GM23338 (cell line): ENCODE results near the gene ANKRD20A1. TPM values are rescaled to one million over a fixed set of nuclear protein-coding genes. Genes with fewer than 3 reads are reported as not detected.
"Not testable (repeated sequence)": the region's sequence is repeated elsewhere in the genome, so short reads cannot be mapped to it uniquely, and the experiment has no call there.

ENCODE experiments used
- ATAC-seq: fragments of 200-7000 bp; cut with Tn5 transposase; 3 replicates; pipeline ENCODE4 v1.9.1; 2020
- DNase-seq: peaks from one replicate; pipeline ENCODE4 v3.0.0-alpha.2; 2015; ENCODE audit warnings: low spot score
- H2AFZ ChIP-seq: fragments of 200-600 bp; sonication (generic); 2 replicates; pipeline ENCODE4 v1.8.0; 2016; ENCODE audit warnings: antibody characterized with exemption, mild to moderate bottlenecking, moderate library complexity
- H3F3A ChIP-seq: fragments of 200-600 bp; sonication (generic); replicated peaks from 2 replicates; pipeline ENCODE4 v1.8.0; 2017; ENCODE audit warnings: antibody characterized with exemption, mixed run types, low read depth
- H3K27ac ChIP-seq: fragments of 200-600 bp; sonication (generic); 2 replicates; pipeline ENCODE4 v1.6.1; 2016; ENCODE audit warnings: low read depth
- H3K27me3 ChIP-seq: fragments of 200-600 bp; sonication (generic); 2 replicates; pipeline ENCODE4 v1.8.0; 2016; ENCODE audit warnings: mild to moderate bottlenecking, mixed run types, moderate library complexity; ENCODE audit not compliant: insufficient read depth
- H3K36me3 ChIP-seq: fragments of 200-600 bp; sonication (generic); 2 replicates; pipeline ENCODE4 v1.8.0; 2016; ENCODE audit warnings: mild to moderate bottlenecking; ENCODE audit not compliant: insufficient read depth
- H3K4me1 ChIP-seq: fragments of 200-600 bp; sonication (generic); 2 replicates; pipeline ENCODE4 v1.8.0; 2016; ENCODE audit warnings: mild to moderate bottlenecking, moderate library complexity; ENCODE audit not compliant: insufficient read depth
- H3K4me2 ChIP-seq: fragments of 200-600 bp; sonication (generic); 2 replicates; pipeline ENCODE4 v1.7.1; 2017; ENCODE audit warnings: mixed run types
- H3K4me3 ChIP-seq: fragments of 200-600 bp; sonication (generic); 2 replicates; pipeline ENCODE4 v1.6.1; 2016; ENCODE audit warnings: mixed run types
- H3K79me2 ChIP-seq: fragments of 200-600 bp; sonication (generic); replicated peaks from 2 replicates; pipeline ENCODE4 v1.8.0; 2017; ENCODE audit warnings: mild to moderate bottlenecking; ENCODE audit not compliant: insufficient read depth
- H3K9me2 ChIP-seq: fragments of 200-600 bp; sonication (generic); 2 replicates; pipeline ENCODE4 v1.8.0; 2017; ENCODE audit not compliant: insufficient read depth
- H4K20me1 ChIP-seq: fragments of 200-600 bp; sonication (generic); replicated peaks from 2 replicates; pipeline ENCODE4 v1.8.0; 2017; ENCODE audit warnings: mild to moderate bottlenecking; ENCODE audit not compliant: insufficient read depth
- H3K27ac Mint-ChIP-seq: 2 replicates; pipeline ENCODE4 v1.8.0; 2020; ENCODE audit warnings: inconsistent platforms, mild to moderate bottlenecking, moderate library complexity, mixed read lengths
- H3K27me3 Mint-ChIP-seq: 3 replicates; pipeline ENCODE4 v1.8.0; 2022; ENCODE audit warnings: low read depth, mild to moderate bottlenecking, moderate library complexity, mixed read lengths, inconsistent platforms; ENCODE audit not compliant: insufficient read depth, poor library complexity
- H3K36me3 Mint-ChIP-seq: 3 replicates; pipeline ENCODE4 v1.8.0; 2021; ENCODE audit warnings: low read depth, mild to moderate bottlenecking, inconsistent platforms, moderate library complexity, mixed read lengths
- H3K4me1 Mint-ChIP-seq: 3 replicates; pipeline ENCODE4 v1.8.0; 2020; ENCODE audit warnings: mild to moderate bottlenecking, inconsistent platforms, mixed read lengths
- H3K4me3 Mint-ChIP-seq: 3 replicates; pipeline ENCODE4 v1.8.0; 2021; ENCODE audit warnings: moderate library complexity, mild to moderate bottlenecking, inconsistent platforms, mixed read lengths
- H3K9me3 Mint-ChIP-seq: 3 replicates; pipeline ENCODE4 v1.8.0; 2020; ENCODE audit warnings: moderate library complexity, mild to moderate bottlenecking, inconsistent platforms, mixed read lengths
- long read RNA-seq: library from polyadenylated mRNA; unstranded; transcript quantifications from one replicate; pipeline ENCODE4 v2.0.0, GENCODE V29; 2020; ENCODE audit not compliant: unreplicated experiment
- polyA plus RNA-seq: library from polyadenylated mRNA; unstranded; fragments of >200 nt; fragmentation: Nextera tagmentation; extraction: Ambion mirVana; gene quantifications from 2 replicates; pipeline ENCODE4 v1.2.1, GENCODE V29; 2016
- small RNA-seq: library from RNA; depleted of rRNA; stranded (forward); fragments of <200 nt; gene quantifications from one replicate; pipeline ENCODE3, GENCODE V24; 2014; ENCODE audit warnings: low replicate concordance
- total RNA-seq: library from RNA; depleted of rRNA; stranded (reverse); fragments of >200 nt; shearing (Covaris generic); gene quantifications from 2 replicates; pipeline ENCODE4 v1.2.3, GENCODE V29; 2014; rRNA removed

Gene ANKRD20A1
- total RNA-seq (1.4 TPM in 1 of 2 replicates, not detected in the other), polyA plus RNA-seq (0.59 and 0.91 TPM in 2 replicates)
- long read RNA-seq: 0 reads

DNA sequence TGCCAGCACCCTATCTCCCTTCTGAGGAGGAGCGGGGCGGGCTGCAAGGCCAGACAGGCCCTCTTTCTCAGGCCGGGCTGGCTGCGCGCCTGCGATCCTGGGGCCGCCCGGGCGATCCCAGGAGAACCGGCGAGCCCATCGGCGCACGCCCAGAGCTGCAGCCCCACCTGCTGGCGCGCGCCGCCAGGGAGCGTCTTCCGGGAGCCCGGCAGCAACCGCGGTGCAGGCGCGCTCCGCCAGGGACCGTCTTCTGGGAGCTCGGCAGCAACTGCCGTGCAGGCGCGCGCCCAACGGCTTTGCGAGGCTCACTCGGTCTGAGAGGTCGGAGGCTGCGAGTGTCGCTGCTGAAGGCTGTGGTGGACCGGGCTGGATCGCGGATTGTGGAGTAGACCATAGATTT is at the start of gene ANKRD20A1:
TSS of gene ANKRD20A1 (plus strand) at position 61 of the 400 bp plus-strand sequence. CDS start 496 bp downstream, outside the sequence.
- not testable (repeated sequence) for H3K36me3 Mint-ChIP-seq, DNase-seq, H3K27ac Mint-ChIP-seq, H3K79me2 ChIP-seq, H3K27ac ChIP-seq, ATAC-seq, H3K27me3 ChIP-seq, H3K4me3 ChIP-seq, H4K20me1 ChIP-seq, H3K4me2 ChIP-seq, H3K9me3 Mint-ChIP-seq, H3F3A ChIP-seq, H3K4me1 Mint-ChIP-seq, H3K36me3 ChIP-seq, H3K4me1 ChIP-seq, H3K9me2 ChIP-seq, H3K4me3 Mint-ChIP-seq, H2AFZ ChIP-seq, H3K27me3 Mint-ChIP-seq

DNA sequence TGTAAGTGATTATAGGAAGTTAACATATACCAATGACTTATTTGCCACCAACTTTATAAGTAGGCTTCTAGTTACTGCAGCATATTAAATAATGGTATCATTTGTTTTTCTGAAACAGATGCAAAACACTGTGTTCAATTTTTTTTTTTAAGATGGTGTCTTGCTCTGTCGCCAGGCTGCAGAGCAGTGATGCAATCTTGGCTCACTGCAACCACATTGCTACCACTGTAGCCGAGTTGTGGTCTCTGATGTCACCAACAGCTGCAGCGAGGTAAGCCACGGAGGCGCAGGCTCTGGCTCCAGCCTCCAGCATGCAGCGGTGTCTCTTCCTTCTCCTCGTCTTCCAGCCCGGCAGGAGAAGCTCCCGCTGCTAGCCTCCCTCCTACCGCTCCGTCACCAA is 26.6 kb upstream of the ANKRD20A1 start:
- H3K27ac Mint-ChIP-seq, H3F3A ChIP-seq, DNase-seq, H3K9me2 ChIP-seq, ATAC-seq, H4K20me1 ChIP-seq, H3K27ac ChIP-seq, H3K36me3 Mint-ChIP-seq, H3K4me3 ChIP-seq, H3K36me3 ChIP-seq, H3K27me3 ChIP-seq, H3K4me1 Mint-ChIP-seq, H3K4me3 Mint-ChIP-seq, H3K27me3 Mint-ChIP-seq, H3K9me3 Mint-ChIP-seq, H3K4me2 ChIP-seq, H3K4me1 ChIP-seq, H3K79me2 ChIP-seq, H2AFZ ChIP-seq: not testable (repeated sequence)

Small RNA genes lying within 50 kb of the gene (small RNA-seq; reads per million reads assigned to genes)
- gene RNU6-368P: not detected
